ENCODE results near the gene DNAJB8.

- TF ChIP-seq EZH2phosphoT487 (IDR thresholded peaks at IDR 0.05; ENCODE audit: low read depth, severe bottlenecking, unreplicated experiment), result no peak
- no peak for TF ChIP-seq EZH2 (IDR thresholded peaks at IDR 0.05; ENCODE audit: borderline replicate concordance)
These were observed 39.4 kb downstream of the DNAJB8 start for GRCh38 chr3:128427175-128427857.

Measured in hepatocyte (in vitro differentiated cells).